IPS-18a (cell line): ENCODE measurements around the gene RNF181.
"Not testable (repeated sequence)": the region's sequence is repeated elsewhere in the genome, so short reads cannot be mapped to it uniquely, and the experiment has no call there.

Experiments
- H3K27ac ChIP-seq: one replicate; pipeline ENCODE4 v1.5.1; 2013; ENCODE audit warnings: low read length
- H3K27me3 ChIP-seq: one replicate; pipeline ENCODE4 v1.6.1; 2013; ENCODE audit warnings: mild to moderate bottlenecking, low read length; ENCODE audit not compliant: control insufficient read depth, insufficient read depth
- H3K36me3 ChIP-seq: one replicate; pipeline ENCODE4 v1.6.1; 2013; ENCODE audit warnings: low read depth, low read length; ENCODE audit not compliant: control insufficient read depth
- H3K4me1 ChIP-seq: one replicate; pipeline ENCODE4 v1.6.1; 2013; ENCODE audit warnings: low read depth, low read length; ENCODE audit not compliant: control insufficient read depth
- H3K4me3 ChIP-seq: one replicate; pipeline ENCODE4 v1.5.1; 2013; ENCODE audit warnings: low read length
- H3K9ac ChIP-seq: one replicate; pipeline ENCODE4 v1.6.1; 2013; ENCODE audit warnings: mild to moderate bottlenecking, low read length, moderate library complexity
- H3K9me3 ChIP-seq: one replicate; pipeline ENCODE4 v1.6.1; 2013; ENCODE audit warnings: low read depth, low read length; ENCODE audit not compliant: control insufficient read depth

Gene RNF181

DNA sequence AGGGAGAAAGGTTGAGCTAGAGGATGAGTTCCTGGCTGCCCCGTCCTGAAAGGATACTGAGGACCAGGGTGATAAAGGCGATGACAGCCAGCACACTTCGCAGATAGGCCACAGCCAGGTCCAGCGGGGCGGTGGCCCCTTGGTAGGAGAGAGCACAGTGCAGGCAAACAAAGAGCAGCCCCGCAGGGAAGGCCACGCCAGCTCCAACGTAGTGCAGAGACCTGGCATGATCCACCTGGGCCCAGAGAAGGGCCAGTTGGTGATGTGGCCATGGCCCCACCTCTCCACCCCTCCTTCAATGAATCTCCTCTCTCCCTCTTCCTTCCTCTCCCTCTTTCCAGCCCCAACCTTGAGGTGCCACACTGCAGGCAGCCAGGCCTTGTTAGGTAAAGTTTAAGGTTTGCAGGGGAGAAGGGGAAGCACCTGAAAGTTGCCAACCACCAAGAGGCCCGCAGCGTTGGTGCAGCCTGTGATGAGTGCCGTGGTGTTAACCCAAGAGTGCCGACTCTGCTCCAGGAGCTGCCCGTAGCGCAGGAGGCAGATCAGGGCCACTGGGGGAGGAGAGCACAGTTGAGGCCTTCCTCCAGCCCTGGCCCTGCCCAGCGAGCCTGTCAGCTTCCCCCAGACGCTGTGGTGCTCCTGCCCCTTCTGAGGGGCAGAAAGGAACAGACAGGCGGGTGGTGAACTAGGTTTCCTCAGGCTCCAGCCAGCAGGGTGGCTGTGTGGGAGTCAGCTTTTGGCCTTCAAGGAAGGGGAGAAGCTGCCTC, 4.1 kb downstream of the RNF181 start:
- no peaks in the 10 kb centered on the region for H3K9me3 ChIP-seq
- no peak overlapping the region for H3K27ac ChIP-seq
- H3K4me3 ChIP-seq = no peak overlapping the region
- peaks cover 15% of the 10 kb centered on the region for H3K36me3 ChIP-seq
- no peaks in the 10 kb centered on the region for H3K4me1 ChIP-seq
- H3K9ac ChIP-seq = no peak overlapping the region
- H3K27me3 ChIP-seq = no peaks in the 10 kb centered on the region

DNA sequence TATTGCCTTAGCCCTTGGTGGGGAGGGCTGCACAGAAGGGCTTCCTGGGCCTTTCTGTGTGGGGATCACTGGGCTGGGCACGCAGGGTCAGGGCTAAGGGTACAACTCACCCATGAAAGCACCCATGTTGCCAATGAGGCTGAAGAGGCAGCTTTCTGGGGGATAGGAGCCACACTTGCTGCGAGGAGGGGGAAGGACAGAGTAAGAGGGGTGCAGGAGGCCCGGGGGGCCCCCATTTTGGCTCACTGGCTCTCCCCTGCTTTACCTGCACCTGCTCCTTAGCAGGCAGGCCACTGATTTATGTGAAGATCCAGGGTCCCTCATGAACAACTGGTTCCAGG, 4.7 kb downstream of the RNF181 start:
- H3K9me3 ChIP-seq = no peaks in the 10 kb centered on the region
- H3K9ac ChIP-seq = no peak overlapping the region
- no peaks in the 10 kb centered on the region for H3K27me3 ChIP-seq
- peaks cover 15% of the 10 kb centered on the region for H3K36me3 ChIP-seq
- H3K4me1 ChIP-seq = no peaks in the 10 kb centered on the region
- H3K4me3 ChIP-seq = no peak overlapping the region
- H3K27ac ChIP-seq = no peak overlapping the region

DNA sequence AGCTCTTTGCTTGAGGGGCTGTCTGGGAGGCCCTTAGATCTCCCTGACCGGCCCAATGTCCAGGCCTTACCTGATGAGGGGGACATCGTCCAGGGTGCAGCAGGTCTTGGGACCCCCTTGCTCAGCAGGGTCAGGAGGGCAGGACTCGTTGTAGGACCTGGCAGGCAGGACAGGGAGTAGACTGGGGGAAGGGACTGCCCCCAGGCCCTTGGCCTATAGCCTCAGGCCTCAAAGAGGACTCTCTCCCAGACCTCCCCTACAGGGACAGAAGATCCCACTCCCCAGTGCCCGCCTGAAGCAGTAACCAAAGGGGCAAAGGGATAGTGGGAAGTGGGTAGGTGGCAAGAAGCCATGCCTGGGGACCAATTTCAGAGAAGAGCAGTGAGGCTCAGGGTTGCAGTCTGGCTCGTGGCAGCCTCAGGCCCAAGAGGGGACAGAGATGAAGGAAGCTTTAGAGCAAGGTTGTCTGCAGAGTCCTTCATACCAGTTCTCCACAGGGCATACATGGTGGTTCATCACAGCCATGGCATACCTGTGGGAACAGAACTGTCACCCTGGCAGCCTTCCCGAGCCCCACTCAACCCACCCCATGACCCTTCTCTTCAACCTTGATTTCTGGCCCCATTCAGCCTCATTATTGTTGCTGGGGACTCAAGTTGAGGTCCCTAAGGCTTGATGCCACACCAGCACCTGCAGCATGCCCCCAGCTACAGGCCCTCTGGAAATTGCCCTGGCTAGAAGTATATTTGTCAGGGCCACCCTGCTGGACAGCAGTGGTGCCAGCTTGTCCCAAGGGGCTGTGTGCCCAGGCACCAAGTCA, 5.6 kb downstream of the RNF181 start:
- no peaks in the 10 kb centered on the region for H3K4me1 ChIP-seq

DNA sequence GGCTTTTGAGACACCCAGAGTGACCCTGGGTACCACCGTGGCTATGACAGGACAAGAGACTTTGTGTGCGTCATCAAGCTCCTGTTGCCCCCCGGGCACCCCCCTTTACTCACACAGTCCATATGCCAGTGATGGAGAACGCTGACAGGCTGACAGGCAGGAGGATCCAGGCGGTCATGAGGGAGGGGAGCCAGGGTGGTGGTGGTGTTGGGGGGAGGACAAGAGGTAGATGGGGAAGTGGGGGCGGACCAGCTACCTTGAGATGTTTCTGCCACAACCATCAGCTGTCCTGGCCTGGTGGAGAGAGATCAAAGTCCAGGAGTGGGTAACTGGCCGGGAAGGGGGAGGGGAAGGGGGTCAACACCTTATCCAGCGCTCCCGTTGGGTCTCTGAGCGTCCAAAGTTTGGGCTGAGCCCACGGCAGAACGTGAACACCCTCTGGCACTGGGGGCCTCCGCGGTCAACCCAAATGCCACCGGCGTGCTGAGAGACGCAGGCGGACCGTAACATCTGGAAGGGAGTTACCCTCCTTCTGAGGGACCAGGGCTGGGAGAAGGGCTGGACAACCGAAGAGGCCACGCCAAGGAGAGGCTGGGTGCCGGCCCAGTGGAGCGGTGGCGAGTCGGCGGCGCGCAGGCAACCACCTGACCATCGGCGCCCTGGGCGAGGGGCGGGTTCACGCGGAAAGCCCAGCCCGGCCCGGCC, 6.4 kb downstream of the RNF181 start:
- H3K4me1 ChIP-seq = no peaks in the 10 kb centered on the region
- H3K36me3 ChIP-seq = peaks cover 14% of the 10 kb centered on the region
- H3K27me3 ChIP-seq = no peaks in the 10 kb centered on the region
- peak overlapping the region; percentile 84 for H3K9ac ChIP-seq
- H3K4me3 ChIP-seq = peak overlapping the region; percentile 93
- H3K27ac ChIP-seq = no peak overlapping the region
- H3K9me3 ChIP-seq = no peaks in the 10 kb centered on the region

More for the DNA sequence above, 5.6 kb downstream of the RNF181 start:
- Histone ChIP-seq H3K9me3 (no peaks in the 10 kb centered on the region), H3K27ac (no peak overlapping the region), H3K36me3 (peaks cover 15% of the 10 kb centered on the region), H3K4me3 (peak overlapping the region; percentile 93), H3K9ac (no peak overlapping the region), H3K27me3 (no peaks in the 10 kb centered on the region)

DNA sequence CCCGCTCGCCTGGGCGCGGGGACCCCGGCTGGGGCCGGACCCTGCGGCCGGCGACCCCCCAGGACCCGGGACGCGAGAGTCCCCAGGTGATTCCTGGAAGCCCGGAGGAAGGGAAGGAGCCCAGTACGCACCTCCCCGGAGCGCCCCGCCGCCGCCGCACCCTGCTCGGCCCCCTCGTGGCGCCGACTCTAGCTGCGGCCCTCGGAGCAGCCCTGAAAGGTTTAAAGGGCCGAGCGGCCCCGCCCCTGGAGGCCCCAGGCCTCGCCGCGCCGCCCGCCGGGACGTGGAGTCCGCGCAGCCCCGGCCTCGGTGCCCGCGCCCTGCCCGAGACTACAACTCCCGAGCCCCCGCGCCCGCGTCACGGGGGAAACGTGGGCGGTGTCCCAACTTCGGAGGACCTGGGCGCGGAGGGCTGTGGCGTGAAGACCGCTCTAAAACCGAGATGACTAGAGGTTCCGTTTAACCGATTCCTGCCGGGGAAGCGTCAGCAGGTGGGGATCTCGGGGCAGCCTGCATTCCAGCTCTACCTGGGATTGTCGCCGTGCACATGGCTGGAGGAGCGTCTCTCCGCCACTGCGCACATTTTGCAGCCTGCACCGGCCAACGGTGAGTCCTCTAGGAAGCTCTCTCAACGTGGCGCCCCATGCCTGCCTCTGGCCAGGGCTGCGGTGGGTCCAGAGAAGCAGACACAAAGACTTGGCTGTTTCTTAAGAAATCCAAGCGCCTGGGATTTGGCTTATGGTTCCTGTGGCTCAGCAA, 7.1 kb downstream of the RNF181 start, which contains the start of gene TMEM150A:
TSS of gene TMEM150A (minus strand) at position 223 of the 759 bp plus-strand sequence. CDS start 750 bp downstream, outside the sequence.
- Histone ChIP-seq H3K9me3 (no peaks in the 10 kb centered on the region), H3K36me3 (peaks cover 15% of the 10 kb centered on the region), H3K27me3 (no peaks in the 10 kb centered on the region), H3K4me1 (no peaks in the 10 kb centered on the region), H3K4me3 (peak within 1 kb of the TSS; percentile 93), H3K9ac (peak within 1 kb of the TSS; percentile 84), H3K27ac (no peak within 1 kb of the TSS)

DNA sequence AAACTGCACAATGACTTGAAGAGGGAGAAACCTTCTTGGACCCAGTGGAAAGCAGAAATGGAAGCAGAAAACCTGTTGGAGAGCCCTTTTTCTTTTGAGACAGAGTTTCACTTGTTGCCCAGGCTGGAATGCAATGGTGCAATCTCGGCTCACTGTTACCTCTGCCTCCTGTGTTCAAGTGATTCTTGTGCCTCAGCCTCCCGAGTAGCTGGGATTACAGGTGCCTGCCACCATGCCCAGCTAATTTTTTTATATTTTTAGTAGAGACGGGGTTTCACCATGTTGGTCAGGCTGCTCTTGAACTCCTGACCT, 8.5 kb downstream of the RNF181 start:
- not testable (repeated sequence) for H3K9ac ChIP-seq, H3K4me1 ChIP-seq, H3K27ac ChIP-seq, H3K27me3 ChIP-seq, H3K9me3 ChIP-seq, H3K4me3 ChIP-seq
- peaks cover 18% of the 10 kb centered on the region for H3K36me3 ChIP-seq

DNA sequence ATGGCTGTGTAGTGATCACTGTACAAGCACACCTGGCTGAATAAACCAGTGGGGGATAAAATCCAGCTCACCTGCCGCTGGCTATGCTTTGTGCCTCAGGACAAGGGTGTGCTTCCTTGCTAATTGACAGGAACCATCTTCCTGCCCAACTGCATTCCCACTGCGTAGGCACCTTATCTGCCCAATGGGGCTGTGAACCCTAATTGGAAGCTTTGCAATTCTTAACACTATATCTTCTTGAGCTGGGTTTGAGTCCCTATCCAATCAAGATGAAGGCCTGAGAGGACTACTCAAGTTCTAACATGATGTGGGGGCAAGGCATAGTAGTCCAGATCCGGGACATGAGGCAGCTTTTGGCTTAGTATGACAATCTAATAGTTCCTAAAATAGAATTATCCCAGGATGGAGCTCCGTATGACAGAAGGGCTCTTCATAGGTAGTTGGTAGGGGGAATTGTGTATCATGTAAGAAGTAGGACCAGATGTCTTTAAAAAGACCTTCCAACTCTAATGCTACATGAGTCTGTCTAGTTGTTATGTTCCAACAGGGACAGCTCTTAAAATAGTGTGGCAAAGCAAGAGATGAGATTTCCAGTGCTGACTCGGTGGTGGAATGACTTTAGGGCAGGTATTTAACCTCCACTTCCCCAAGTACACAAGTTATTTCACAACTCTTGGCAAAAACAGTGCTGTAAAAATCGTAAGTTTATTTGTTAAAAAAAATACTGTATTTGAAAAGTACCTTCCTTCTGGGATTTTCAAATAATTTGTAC, 9.2 kb downstream of the RNF181 start:
- no peaks in the 10 kb centered on the region for H3K4me1 ChIP-seq
- no peak overlapping the region for H3K4me3 ChIP-seq
- H3K9ac ChIP-seq = no peak overlapping the region
- peaks cover 20% of the 10 kb centered on the region for H3K36me3 ChIP-seq
- H3K9me3 ChIP-seq = no peaks in the 10 kb centered on the region
- no peaks in the 10 kb centered on the region for H3K27me3 ChIP-seq
- H3K27ac ChIP-seq = no peak overlapping the region

DNA sequence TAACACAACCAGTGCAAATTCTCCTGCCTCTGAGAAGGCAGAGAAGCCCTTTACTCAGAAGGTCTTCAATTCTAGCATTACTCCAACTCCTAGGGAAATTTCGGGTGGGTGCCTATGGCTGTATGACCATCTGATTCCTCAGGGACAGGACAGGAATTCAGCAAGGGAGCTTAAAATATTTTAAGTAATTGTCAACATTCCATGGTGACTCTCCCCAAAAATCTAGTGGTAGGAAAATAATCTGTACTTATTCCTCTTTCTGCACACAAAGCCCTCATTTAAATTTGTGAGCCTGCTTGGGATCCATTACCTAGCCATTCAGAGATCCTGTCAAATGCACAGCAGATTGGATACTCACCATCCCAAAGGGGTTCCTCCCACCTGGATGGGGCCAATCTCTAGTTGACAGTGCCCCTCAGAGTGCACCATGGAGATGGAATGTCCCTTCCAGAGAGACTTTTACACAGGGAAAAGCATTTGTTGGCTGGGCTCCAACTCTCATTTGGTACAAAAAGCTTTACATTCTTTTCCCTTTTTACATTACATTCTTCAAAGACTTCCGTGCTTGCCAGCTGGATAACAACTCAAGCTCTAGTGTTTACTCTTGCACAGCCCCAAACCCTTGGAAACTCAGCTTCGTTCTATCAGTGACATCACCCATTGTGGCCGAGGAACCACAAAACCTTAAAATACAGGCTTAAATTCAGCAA, 10.0 kb downstream of the RNF181 start:
- Histone ChIP-seq H3K27ac (no peak overlapping the region), H3K9me3 (no peaks in the 10 kb centered on the region), H3K9ac (no peak overlapping the region), H3K4me3 (no peak overlapping the region), H3K4me1 (no peaks in the 10 kb centered on the region), H3K36me3 (peaks cover 20% of the 10 kb centered on the region), H3K27me3 (no peaks in the 10 kb centered on the region)

DNA sequence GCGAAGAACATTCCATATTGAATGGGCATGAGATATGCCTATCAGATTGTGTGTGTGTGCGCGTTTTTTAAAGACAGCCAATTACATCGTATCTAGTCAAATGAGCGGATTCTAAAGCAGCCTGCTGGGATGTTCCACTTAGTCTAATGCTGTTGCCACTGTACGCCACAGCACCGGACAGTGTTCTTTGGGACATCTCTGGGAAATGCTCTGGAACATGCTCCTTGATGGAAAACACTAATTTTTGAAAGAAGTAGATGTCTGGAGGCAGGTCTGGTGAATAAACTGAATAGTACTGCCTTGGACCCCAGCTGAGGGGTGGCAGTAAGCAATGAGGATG, 10.5 kb downstream of the RNF181 start:
- H3K27ac ChIP-seq = no peak overlapping the region
- H3K4me3 ChIP-seq = no peak overlapping the region
- H3K4me1 ChIP-seq = no peaks in the 10 kb centered on the region
- H3K36me3 ChIP-seq = peaks cover 20% of the 10 kb centered on the region
- H3K9me3 ChIP-seq = no peaks in the 10 kb centered on the region
- no peaks in the 10 kb centered on the region for H3K27me3 ChIP-seq
- H3K9ac ChIP-seq = no peak overlapping the region
